GM23248 (cell line): ENCODE results near the gene UTS2R.

ENCODE experiments used
- EZH2 ChIP-seq: fragments of 200-600 bp; sonication (generic); IDR thresholded peaks from 2 replicates; pipeline ENCODE4 v1.6.1; 2018; ENCODE audit warnings: antibody characterized with exemption, mild to moderate bottlenecking; ENCODE audit not compliant: insufficient read depth, poor library complexity, severe bottlenecking
- EZH2phosphoT487 ChIP-seq: fragments of 200-600 bp; sonication (generic); IDR thresholded peaks from 2 replicates; pipeline ENCODE4 v1.6.1; 2018; ENCODE audit warnings: antibody characterized with exemption, moderate library complexity, mild to moderate bottlenecking, low read depth; ENCODE audit not compliant: insufficient read depth

DNA sequence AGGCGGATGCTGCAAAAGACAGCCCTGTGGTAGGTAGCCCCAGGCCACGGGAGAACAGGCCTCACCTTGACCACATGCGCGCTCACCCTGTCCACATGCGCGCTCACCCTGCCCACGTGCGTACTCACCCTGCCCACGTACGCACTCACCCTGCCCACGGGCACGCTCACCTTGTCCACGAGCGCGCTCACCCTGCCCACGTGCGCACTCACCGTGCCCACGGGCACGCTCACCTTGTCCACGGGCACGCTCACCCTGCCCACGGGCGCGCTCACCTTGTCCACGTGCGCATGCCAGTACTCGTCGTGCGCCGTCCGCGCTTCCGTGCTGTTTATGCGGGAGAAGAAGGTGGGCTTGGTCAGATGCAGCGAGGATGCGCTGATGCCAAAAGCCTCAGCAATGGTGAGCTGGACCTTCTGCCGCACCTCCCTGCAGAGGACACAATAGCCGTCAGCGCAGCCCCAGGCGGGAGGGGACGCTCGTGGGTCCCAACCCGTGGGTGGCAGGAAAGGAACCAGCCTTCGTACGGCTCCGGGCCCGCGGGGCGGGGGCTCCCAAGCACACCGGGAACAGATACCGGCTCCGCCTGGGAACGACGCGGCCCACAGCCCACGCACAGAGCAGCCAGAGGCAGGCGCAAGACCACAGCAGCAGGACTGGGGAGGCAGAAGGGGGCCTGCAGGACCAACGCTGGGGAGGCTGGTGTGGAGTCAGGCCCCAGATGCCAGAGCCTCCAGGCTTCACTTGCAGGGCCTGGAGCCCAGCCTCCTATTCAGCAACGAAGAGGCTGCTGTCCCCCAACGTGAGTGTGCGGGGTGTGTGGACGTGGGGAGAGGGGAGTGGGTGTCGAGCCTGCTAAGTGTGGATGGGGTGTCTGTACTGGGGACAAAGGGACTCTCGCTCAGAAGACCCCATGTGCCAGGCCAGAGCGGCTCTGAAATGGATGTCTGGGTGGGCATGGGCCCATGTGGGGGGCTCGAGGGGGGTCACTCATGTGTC is 32.4 kb downstream of the UTS2R start:
- no peak for TF ChIP-seq EZH2
- TF ChIP-seq EZH2phosphoT487, result no peak
